ENCODE results near the gene FAT3.

Gene FAT3

DNA sequence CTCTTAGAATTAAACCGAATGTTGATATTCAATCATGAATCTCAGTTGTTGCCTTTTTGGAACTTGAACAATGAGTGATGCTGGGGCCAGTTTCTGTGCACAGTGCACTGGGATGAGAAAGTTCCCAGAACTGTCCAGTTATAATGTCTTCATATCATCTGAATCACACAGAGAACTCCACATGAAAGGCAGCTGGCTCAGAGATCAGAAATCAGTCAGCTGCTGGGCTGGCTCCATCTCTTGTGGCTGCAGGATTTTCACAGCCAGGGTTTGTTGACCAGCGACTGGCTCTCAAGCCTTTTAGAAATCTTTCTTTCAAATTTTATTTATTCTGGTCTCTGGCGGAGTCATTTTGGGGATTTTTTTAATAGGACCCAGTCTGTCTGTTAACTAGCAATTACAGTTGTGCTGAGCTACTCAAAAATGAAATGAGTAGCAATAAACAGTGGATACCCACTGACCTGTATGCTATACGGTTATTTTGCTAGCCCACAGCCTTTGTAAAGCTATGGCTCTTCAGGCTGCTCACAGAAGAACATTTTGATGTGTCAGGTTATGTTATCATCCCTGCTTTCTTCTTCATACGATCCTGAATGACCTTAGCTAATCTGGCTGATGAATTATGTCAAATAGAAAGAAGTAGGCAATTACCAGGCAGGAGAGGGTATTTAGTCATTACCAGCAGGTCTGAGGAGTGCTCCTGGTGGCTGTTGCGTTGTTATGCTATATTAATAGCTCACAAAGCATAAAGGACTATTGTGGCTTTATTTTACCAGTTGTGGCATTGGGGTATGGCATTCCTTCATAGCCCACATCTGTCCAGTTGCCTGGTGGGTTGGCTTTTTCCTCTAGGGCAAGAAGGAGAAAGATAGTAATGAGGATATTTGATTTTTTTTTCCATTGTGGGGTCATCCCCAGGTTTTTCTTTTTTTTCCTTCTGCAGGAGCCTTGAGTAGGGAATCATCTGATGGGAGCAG, 3.6 kb downstream of the FAT3 start:
- DNase-seq = no peak

DNA sequence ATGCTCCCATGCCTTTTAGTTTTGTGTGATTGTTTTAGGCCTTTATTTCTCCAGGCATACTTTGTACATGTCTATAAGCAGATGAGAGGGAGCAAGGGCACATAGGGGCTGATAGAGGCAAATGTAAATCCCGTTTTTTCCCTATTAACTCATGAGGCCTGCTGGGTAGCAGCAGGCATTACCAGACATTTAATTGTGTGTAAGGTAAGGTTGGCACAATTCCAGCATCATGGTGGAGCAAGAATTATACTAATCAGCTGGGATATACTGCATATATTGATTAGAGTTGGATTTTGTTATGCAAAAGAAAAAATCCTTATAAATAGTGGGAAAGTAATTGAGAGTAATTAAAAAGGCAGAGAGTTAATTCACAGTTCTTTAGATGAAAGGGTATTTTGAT, 12.2 kb downstream of the FAT3 start:
- no peak for DNase-seq

DNA sequence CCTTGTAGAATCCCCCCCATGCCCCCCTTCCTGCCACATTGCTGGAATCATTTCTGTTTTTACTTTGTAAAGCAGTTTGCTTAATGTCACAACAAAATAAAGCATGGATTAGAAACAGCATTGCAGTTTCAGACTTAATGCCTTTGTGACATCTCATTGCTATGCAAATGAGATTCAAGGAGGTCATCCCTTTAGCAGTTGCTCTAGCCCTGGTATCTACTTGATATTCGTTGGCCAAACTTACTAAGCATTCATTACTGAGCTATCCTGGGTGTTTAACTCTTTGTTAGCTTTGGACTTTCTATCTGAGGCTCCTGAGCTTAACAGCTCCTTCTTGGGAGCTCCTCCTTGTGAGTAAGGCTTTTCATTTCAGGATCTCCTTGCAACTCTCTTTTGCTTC, 16.3 kb downstream of the FAT3 start:
- no peak for DNase-seq

DNA sequence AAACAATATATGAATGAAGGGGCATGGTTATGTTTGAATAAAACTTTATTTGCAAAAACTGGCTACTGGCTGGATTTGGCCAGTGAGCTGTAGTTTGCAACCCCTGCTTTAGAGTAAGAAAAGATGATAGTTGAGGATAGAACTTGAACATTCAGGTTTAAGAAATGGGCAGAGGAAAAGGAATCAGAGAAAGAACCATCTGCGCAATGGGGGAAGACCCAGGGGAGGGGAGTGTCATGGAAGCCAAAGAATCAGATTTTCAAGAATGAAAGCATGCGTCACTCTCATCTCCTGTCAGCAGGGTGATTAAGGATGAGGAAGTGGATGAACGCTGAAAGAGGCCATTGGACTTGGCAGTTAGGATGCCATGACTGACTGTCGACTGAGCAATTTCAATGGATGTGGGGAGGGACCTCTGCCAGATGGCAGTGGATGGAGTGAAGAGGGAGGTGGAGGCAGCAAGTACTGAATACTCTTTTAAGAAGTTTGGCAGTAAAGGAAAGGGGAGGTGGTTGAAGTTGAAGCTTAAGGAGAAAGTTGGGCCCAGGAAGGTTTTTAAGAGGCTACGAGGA, 21.2 kb downstream of the FAT3 start:
- no peak for DNase-seq

DNA sequence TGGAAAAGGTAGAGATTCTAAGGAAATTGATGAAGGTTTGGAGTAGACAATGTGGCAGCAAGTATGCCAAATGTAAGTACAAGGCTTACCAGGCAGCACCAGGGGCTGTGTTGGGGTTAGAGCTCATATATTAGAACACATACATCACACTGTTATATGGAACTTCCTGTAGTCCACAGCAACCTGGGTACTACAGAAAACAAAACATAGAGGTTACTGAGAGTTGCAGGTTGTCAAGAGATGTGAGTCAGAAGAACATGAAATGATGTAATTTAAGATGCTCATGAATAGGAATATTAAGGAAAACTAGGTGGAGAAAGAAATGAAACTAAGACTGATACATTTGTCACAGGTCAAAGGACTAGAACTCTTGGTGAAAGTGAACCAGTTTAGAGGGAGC, 22.0 kb downstream of the FAT3 start:
- DNase-seq = no peak

DNA sequence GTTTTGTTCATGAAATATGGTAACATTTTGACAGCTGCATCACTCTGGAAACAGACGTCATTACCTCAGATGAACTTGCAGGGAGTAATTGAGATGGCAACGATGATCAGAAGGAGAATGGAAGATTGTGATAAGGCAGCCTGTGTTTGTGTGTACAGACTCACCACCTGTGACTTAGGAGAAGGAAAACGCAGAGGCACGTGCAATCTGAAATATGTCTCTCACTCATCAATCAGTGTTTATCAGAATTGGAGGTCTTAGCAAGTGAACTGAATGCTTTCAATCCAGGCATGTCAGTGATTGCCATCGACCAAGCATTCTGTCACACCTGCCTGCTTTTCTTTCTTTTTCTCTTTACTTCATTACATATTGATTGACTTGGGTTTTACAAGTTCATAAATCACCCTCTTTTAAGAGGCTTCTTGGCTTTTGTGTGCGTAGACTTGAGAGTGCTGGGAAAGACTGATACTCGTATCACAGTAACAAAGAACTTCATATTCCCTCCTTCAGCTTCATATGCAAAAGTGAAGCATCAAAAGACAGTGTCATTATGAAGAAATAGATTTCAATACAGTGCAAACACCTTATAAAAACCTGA, 24.6 kb downstream of the FAT3 start:
- DNase-seq = no peak

DNA sequence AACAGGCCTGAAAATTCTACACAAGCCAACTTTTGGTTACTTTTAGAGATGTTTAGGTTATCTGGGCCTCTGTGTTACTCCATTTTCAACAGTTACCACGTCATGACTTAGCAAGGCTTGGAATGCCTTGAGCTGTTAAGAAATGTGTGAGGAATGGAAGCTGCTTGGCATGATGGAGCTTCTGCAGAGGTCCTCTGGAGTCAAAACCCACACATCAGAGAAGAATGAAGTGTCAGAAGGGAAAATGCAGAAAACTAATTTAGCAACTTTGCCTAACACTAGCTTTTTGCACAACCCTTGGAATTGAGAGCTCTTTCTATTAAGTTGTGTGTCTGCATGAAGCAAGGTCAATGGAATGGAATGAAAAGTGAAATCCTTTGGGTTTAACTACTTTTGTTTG, 27.4 kb downstream of the FAT3 start:
- no peak for DNase-seq

DNA sequence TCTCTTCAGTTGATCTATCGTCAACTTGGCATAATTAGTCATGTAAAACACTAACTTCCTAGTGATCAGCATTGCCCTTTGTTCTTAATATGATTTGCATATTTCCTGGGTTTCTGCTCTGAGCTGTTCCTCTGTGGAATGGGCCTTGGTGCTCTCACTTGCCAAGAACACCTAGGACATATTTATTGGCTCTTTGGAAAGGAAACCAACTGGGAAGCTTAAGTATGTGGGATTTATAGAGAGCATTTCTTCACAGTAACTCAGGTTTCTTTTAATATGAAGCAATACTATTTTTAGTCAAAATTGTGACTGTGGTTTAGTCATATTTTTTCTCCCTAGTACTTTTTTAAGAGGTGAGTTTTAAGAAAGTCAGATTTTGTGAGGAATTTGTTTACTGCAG, 28.8 kb downstream of the FAT3 start:
- no peak for DNase-seq

DNA sequence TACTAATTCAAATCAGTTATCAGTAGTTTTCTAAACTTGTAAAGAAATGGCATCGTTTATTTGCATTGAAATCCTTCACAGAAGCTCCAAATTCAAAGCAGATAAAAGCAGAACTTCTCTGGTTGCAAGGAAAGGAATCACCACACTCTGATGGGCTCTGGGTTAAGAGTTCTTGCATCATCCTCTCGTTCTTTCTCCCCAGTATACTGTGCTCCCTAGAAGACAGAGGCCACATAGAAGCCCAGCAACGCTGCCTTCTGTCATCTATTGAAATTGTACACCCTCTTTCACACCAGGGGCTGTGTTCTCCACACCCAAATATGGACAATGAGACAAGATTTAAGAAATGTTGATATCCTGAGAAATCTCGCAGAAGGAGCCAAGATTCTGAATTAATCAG, 29.3 kb downstream of the FAT3 start:
- no peak for DNase-seq

DNA sequence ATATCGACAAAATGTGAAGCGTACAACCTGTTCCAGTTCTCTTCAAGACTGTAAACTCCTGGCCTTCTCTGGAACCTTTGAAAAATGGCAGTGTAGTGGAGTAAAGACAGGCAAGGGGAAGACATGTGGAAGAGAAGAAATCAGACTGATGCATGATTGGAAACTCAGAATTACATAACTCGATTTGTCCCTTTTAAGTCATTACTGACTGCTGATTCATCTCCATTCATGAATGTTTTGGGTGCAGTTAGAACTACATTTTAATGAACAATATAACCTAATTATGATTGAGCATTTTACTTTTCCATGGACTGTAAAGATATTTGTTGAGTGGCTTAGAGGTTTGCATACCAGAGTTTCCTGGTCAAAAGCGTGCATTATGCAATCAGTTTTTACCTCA, 32.9 kb downstream of the FAT3 start:
- DNase-seq = no peak

DNA sequence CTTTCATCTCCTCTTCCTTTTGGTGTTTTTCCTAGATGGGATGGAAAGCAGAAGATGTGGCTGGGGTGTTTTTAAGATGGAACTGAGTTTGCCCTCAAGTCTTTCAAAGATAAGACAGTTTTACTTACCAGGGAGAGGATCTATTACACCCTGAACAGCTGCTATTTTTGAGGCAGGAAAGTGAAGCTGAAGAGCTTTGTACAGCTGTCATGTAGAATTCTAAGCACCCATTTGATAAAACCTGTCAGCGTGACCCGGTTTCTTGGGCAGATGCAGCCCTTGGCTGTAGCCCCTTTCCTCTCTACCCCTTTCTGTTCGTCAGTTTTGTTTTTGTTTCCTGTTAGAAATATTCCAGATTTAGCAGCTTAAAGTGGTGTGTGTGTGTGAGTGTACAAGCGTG, 35.2 kb downstream of the FAT3 start:
- DNase-seq = no peak

DNA sequence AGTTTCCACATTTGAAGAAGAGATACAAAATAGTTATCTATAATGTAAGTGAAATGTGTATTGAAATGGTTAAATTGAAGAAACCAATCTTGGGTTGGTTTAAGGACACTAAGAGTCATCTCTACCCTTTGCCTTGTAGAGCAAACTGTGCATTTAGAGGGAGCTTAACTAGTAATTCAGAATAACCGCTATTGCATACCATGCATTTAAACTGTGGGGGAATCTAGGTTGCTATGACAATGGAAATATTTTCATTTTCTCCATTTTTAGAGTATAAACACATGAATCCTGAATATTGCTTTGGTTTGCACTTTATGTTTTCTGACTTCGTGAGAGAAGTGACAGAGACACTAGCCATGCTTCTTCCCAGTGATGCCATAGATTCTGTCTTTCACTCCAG, 39.7 kb downstream of the FAT3 start:
- DNase-seq = no peak

DNA sequence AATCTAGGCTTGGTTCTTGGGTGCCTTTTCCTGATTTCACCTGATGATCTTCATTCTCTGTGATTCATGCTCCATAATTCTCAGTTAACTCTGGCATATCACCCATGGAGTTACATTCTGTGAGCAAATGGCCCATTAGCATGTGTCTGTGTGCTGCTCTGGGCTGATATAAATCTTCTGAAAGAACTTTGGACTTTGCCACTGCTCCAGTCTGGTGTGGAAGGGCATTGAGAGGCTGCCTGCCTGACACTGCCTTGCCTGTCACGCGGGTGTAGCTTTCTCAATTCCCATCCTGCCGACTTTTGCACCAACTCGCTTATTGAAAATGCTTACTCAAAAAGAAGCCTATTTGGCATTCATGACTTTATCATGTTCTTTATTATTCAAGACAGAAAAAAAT, 42.2 kb downstream of the FAT3 start:
- no peak for DNase-seq

DNA sequence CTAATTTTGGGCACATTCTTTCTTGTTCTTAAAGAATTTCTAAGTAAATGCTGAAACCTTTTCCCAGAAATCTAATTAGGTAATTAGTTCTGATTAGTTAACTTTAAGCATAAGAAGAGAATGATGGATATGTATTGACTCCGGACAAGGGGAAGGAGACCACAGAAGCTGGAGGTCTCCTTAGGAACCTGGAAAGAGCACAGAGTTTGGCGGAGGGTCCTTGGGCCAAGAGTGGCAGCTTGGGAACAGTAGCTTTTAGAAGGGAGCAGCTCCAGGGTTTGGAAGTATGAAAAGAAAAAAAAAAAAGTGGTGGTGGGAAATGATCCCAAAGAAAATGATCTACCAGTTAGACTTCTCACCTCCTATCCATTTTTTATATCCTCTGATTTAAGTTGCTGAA, 42.7 kb downstream of the FAT3 start:
- DNase-seq = no peak

DNA sequence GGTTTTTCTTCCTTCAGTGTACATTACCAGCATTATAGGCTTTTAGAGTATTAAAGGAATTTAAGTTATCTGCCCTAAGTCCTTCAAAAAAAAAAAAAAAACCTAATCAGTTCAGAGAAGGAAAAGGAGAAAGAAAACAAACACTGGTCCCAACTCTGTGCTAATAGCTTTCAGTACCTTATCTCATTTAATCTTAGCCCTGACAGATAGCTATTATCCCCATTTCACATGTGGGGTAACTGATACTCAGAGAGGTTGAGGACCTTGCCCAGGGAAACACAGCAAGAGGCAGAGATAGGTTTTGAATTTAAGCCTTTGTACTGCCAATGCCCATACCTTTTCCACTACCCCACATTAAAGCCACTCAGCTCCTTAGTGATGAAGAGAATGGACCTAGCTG, 43.4 kb downstream of the FAT3 start:
- no peak for DNase-seq

DNA sequence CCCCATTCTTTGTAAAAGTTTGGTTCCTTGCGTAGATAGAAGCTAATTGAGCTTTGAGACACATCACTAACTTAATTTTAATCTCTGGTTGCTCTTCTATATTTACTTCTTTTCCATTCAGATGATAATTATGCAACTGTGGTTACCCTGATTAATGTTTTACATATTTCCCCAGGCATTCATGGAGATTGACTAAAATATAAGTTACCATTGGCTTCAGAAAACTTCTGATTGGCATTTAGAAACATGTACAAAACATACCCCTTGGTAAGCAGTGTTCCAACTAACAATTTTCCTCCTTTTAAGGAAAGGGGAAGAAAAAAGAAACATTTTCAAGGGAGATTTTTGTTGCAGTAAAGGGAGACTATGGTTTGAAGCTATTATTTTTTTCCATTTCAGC, 43.9 kb downstream of the FAT3 start:
- DNase-seq = no peak

DNA sequence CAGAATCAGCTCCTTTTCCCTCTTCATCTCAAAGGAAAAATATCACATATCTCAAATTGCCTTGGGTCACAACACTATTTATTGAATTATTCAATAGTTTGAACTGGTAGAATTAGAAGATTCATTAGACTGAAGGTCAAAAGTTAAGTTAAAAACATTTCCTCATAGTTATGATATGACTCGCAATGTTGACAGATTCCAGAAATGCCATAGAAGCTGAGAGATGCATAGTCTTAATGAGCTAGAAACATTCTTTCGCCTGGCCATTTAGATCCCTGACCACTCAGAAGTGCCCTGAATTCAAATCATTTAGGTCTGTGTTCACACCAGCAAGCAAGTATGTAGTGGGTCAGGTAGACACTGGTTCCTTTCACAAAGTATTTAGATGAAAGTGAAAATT, 44.4 kb downstream of the FAT3 start:
- DNase-seq = no peak

DNA sequence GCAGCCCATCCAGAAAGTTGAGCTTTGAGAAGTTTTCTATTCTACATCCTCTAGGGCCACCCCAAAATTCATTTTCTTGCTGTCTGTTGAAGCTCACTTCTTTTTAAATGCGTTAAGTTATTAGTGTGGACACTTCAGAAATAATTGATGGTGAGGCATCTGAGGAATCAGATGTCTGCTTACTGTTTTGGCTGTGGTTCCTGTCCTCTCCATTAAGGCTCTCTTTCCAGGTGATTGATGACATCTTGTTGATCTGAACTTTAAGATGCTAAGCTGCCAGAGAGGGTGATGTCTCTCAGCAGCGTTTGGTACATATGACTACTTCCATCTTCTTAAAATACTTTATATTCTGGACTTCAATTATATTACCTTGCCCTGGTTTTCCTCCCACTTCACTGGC, 45.2 kb downstream of the FAT3 start:
- DNase-seq = no peak

DNA sequence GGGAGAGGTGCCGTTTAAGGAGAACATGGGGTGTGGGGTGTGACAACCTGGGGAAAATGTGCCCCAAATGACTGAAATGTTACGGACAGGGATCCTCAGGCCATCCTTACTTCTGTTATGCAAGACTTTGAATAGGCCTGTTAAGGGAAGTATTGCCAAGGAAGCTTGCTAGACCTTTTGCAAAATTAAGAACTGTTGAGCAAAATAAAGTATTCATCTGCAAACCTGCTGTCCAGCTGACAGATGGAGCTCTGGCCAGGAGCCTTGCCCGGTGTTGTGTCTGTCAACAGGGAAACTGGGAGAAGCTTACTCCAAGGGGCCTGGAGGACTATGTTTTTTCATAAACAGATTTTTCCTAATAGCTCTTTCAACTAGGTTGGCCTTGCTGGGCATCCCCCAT, 48.0 kb downstream of the FAT3 start:
- DNase-seq = no peak

Data from activated CD4-positive, alpha-beta T cell treated with anti-CD3 and anti-CD28 coated beads, Interleukin-2, amount 50 U/mL, for 1 hour (primary cell).